ENCODE results near the gene SLCO1B1.
"Not testable (repeated sequence)": the region's sequence is repeated elsewhere in the genome, so short reads cannot be mapped to it uniquely, and the experiment has no call there.

Gene SLCO1B1

DNA sequence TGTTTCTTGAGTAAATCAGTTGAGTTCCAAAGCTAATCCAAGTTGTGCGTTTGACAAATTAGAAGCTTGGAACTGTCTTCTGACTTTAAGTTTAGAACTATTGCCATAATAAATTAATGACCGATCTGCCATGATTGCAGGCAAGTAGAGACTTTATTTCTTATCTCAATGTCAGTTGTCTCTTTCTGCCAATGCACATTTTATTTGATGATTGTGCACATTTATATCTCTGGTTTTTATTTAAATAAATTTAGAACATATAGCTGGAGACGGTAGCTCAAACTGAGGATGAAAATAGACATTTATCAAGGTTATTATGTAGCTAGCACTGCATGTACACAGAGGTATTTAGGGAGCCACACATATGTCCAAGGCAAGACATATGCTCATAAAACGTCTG lies 34.1 kb downstream of the SLCO1B1 start:
- TF ChIP-seq, protein P1, sequence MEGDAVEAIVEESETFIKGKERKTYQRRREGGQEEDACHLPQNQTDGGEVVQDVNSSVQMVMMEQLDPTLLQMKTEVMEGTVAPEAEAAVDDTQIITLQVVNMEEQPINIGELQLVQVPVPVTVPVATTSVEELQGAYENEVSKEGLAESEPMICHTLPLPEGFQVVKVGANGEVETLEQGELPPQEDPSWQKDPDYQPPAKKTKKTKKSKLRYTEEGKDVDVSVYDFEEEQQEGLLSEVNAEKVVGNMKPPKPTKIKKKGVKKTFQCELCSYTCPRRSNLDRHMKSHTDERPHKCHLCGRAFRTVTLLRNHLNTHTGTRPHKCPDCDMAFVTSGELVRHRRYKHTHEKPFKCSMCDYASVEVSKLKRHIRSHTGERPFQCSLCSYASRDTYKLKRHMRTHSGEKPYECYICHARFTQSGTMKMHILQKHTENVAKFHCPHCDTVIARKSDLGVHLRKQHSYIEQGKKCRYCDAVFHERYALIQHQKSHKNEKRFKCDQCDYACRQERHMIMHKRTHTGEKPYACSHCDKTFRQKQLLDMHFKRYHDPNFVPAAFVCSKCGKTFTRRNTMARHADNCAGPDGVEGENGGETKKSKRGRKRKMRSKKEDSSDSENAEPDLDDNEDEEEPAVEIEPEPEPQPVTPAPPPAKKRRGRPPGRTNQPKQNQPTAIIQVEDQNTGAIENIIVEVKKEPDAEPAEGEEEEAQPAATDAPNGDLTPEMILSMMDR (conservative IDR thresholded peaks at IDR 0.05; ENCODE audit: control insufficient read depth, insufficient read depth, low read depth, low read length) = no peak
- no peak for DNase-seq (ENCODE audit: low read depth)
- H3K4me3 ChIP-seq (ENCODE audit: control insufficient read depth, low read depth, low read length) = no peak overlapping the region

DNA sequence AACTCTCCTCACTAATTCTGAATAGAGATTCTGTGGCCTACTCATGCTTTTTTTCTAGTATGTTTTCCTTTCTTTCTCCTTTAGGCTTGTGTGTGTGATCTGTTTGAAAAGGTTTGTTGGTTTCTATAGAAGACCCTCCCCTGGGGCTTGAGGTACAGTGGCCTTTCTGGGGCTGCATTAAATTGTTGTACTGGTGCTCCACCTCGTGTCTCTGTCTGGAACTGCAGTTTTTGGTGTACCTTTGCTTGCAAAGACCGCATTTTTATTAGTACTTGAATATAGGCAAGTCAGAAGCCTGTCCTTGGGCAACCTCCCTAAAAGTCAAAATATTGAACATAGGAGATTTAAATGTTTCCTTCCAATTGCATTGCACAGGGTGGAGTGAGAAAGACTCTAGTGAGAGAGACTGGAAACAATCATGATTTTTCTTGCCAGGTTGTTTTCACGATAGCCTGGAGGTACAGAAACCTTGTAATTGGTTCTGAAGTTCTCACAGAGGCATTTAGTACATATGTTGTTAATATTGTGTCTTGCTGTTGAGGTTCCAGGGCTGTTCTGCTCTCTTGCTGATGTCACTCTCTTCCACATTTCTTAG lies 39.0 kb downstream of the SLCO1B1 start:
- peak; percentile 31 for DNase-seq (ENCODE audit: low read depth)
- TF ChIP-seq, protein P1 (conservative IDR thresholded peaks at IDR 0.05; ENCODE audit: control insufficient read depth, insufficient read depth, low read depth, low read length) = peak; percentile 67

DNA sequence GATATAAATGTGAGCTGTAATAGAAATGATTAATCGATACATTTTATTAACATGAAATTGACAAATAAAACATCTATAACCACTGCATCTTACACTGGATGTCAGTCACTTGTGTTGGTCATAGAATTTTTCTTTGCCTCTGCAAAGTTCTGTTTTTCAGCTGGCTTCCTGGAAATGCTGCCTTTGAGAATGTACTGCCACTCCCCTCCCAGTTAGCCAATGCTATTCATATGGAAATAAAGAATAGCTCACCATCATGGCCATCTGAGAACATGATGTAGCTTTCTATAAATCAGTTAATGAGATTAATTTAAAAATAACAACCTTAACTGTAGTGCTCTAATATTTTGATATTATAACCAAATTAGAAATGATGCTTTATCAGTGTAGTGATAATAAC lies 41.1 kb downstream of the SLCO1B1 start:
- H3K4me3 ChIP-seq (ENCODE audit: control insufficient read depth, low read depth, low read length) = no peak overlapping the region
- DNase-seq (ENCODE audit: low read depth) = no peak
- TF ChIP-seq, protein P1 (conservative IDR thresholded peaks at IDR 0.05; ENCODE audit: control insufficient read depth, insufficient read depth, low read depth, low read length) = no peak

More for the DNA sequence above, 39.0 kb downstream of the SLCO1B1 start:
- no peak overlapping the region for H3K4me3 ChIP-seq (ENCODE audit: control insufficient read depth, low read depth, low read length)

DNA sequence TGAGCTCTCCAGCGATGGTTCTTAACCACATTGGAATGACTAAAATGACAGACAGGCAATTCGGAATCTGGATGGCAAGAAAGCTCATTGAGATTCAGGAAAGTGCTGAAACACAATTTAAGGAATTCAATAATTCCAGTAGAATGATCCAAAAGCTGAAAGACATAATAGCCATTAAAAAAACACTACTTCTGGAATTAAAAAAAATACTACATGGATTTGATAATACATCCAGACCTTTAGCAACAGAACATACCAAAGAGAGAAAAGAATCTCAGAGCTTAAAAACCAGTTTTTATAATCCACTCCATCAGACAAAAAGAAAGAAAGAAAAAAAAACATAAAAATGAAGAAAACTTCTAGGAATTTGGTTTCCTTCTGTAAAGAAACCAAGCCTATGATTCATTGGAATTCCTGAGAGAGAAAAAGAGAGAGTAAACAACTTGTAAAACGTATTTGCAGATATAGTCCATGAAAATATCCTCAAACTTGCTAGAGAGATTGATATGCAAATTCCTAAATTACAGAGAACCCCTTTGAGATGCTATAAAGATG lies 52.8 kb downstream of the SLCO1B1 start:
- H3K4me3 ChIP-seq (ENCODE audit: control insufficient read depth, low read depth, low read length) = no peak overlapping the region
- TF ChIP-seq, protein P1 (conservative IDR thresholded peaks at IDR 0.05; ENCODE audit: control insufficient read depth, insufficient read depth, low read depth, low read length) = no peak
- no peak for DNase-seq (ENCODE audit: low read depth)

DNA sequence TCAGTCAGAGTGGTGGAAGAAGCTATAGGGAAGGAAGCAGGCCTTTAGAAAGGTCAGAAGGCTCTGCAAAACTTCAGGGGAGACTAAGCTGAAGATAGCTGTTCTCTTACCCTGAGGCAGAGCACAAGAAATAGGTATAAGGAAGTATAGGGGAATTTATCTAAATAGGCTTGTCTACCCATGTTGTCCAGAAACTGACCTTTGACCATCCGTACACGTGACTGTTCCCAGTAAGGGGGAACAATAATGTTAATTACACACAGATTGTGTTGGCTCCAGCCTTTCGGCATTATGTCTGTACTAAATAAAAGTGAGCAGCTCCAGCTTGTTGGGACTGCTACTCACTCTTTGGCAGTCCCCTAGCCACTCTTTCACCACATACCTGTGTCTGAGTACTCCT lies 59.0 kb downstream of the SLCO1B1 start:
- TF ChIP-seq, protein P1 (conservative IDR thresholded peaks at IDR 0.05; ENCODE audit: control insufficient read depth, insufficient read depth, low read depth, low read length) = no peak
- no peak for DNase-seq (ENCODE audit: low read depth)

DNA sequence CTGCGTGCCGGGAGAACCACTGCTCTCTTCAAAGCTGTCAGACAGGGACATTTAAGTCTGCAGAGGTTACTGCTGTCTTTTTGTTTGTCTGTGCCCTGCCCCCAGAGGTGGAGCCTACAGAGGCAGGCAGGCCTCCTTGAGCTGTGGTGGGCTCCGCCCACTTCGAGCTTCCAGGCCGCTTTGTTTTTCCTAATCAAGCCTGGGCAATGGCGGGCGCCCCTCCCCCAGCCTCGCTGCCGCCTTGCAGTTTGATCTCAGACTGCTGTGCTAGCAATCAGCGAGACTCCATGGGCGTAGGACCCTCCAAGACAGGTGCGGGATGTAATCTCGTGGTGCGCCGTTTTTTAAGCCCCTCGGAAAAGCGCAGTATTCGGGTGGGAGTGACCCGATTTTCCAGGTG lies 83.4 kb downstream of the SLCO1B1 start:
- not testable (repeated sequence) for H3K4me3 ChIP-seq (ENCODE audit: control insufficient read depth, low read depth, low read length); DNase-seq (ENCODE audit: low read depth)

More for the DNA sequence above, 59.0 kb downstream of the SLCO1B1 start:
- H3K4me3 ChIP-seq (ENCODE audit: control insufficient read depth, low read depth, low read length) = no peak overlapping the region

DNA sequence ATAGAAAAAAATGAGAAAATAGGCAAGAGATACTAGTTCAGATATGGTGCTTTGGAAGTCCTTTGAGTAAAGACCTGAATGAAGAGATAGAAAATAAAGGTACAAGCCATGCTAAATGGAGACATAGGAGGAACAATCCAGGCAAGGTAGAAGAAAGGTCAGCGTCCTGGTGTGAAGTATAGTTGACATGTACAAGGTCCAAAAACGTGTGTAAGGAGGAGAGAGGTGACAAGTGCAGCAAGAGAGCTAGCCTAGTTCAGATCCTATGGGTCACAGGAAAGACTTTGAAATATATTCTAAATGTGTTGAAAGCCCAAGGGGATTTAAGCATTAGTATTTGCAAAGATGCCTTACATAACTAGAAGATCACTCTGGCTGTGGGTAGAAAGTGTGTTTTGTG lies 88.2 kb downstream of the SLCO1B1 start:
- TF ChIP-seq, protein P1 (conservative IDR thresholded peaks at IDR 0.05; ENCODE audit: control insufficient read depth, insufficient read depth, low read depth, low read length) = no peak
- no peak for DNase-seq (ENCODE audit: low read depth)
- H3K4me3 ChIP-seq (ENCODE audit: control insufficient read depth, low read depth, low read length) = no peak overlapping the region
